IMR-90 (cell line): ENCODE measurements around the gene ZNHIT2. TPM values are rescaled to one million over a fixed set of nuclear protein-coding genes. Genes with fewer than 3 reads are reported as not detected.

ENCODE experiments used
- ATAC-seq: fragments of 200-7000 bp; cut with Tn5 transposase; 2 replicates; pipeline ENCODE4 v1.9.1; 2020; ENCODE audit warnings: low read depth, mild to moderate bottlenecking, moderate library complexity
- BruUV-seq: library from RNA; stranded (reverse); fragments of 400-500 nt; replicated peaks from 2 replicates; lab custom pipeline; 2021; lab: Mats Ljungman, UMichigan
- CTCF ChIA-PET: fragments of 300-600 bp; formaldehyde crosslinking; extraction: SDS; loops from one replicate; lab custom pipeline; 2021; ENCODE audit warnings: antibody characterized with exemption; lab: Yijun Ruan, JAX
- POLR2A ChIA-PET: fragments of 300-600 bp; sonication (Branson Sonifier 250); formaldehyde crosslinking; loops from one replicate; lab custom pipeline; 2022; ENCODE audit warnings: antibody characterized with exemption; ENCODE audit not compliant: unreplicated experiment; lab: Charles Lee
- DNase-seq: peaks from one replicate; pipeline ENCODE4 v3.0.0; 2013
- H2AFZ ChIP-seq: replicated peaks from 2 replicates; pipeline ENCODE3; 2013; ENCODE audit warnings: low read length, mild to moderate bottlenecking; ENCODE audit not compliant: poor library complexity
- H2AK5ac ChIP-seq: 2 replicates; pipeline ENCODE4 v1.6.1; 2013; ENCODE audit warnings: low read depth, low read length, inconsistent platforms
- H2AK9ac ChIP-seq: replicated peaks from 2 replicates; pipeline ENCODE3; 2013; ENCODE audit warnings: mild to moderate bottlenecking, low read depth, low read length, moderate library complexity; ENCODE audit not compliant: poor library complexity
- H2BK120ac ChIP-seq: 2 replicates; pipeline ENCODE4 v1.6.1; 2013; ENCODE audit warnings: low read depth, low read length, inconsistent platforms
- H2BK15ac ChIP-seq: 3 replicates; pipeline ENCODE4 v1.6.1; 2013; ENCODE audit warnings: low read depth, low read length, inconsistent platforms
- H2BK20ac ChIP-seq: 2 replicates; pipeline ENCODE4 v1.6.1; 2013; ENCODE audit warnings: low read depth, mild to moderate bottlenecking, inconsistent platforms, low read length, moderate library complexity
- H2BK5ac ChIP-seq: 2 replicates; pipeline ENCODE4 v1.6.1; 2013; ENCODE audit warnings: mild to moderate bottlenecking, low read depth, low read length, inconsistent platforms; ENCODE audit not compliant: poor library complexity, severe bottlenecking
- H3K14ac ChIP-seq: replicated peaks from 2 replicates; pipeline ENCODE4 v1.6.1; 2013; ENCODE audit warnings: low read depth, low read length, inconsistent platforms
- H3K18ac ChIP-seq: 2 replicates; pipeline ENCODE4 v1.6.1; 2013; ENCODE audit warnings: low read depth, low read length, control low read depth
- H3K23ac ChIP-seq: 2 replicates; pipeline ENCODE4 v1.6.1; 2013; ENCODE audit warnings: low read depth, low read length, inconsistent platforms
- H3K27ac ChIP-seq: 2 replicates; pipeline ENCODE4 v1.5.1; 2013; ENCODE audit warnings: mild to moderate bottlenecking, control low read depth, low read length; ENCODE audit not compliant: insufficient read depth
- H3K27me3 ChIP-seq: 2 replicates; pipeline ENCODE4 v1.6.1; 2013; ENCODE audit warnings: low read length; ENCODE audit not compliant: control insufficient read depth, insufficient read depth
- H3K36me3 ChIP-seq: 2 replicates; pipeline ENCODE4 v1.6.1; 2013; ENCODE audit warnings: low read length, mixed read lengths; ENCODE audit not compliant: control insufficient read depth, insufficient read depth
- H3K4ac ChIP-seq: 2 replicates; pipeline ENCODE4 v1.6.1; 2013; ENCODE audit warnings: low read depth, low read length, inconsistent platforms
- H3K4me1 ChIP-seq: 2 replicates; pipeline ENCODE4 v1.6.1; 2013; ENCODE audit warnings: low read length, mixed read lengths; ENCODE audit not compliant: control insufficient read depth, insufficient read depth
- H3K4me2 ChIP-seq: 2 replicates; pipeline ENCODE4 v1.6.1; 2013; ENCODE audit warnings: low read depth, mild to moderate bottlenecking, control low read depth, low read length, moderate library complexity
- H3K4me3 ChIP-seq: 2 replicates; pipeline ENCODE4 v1.5.1; 2013; ENCODE audit warnings: low read depth, mild to moderate bottlenecking, control low read depth, low read length, moderate library complexity; ENCODE audit not compliant: insufficient read depth
- H3K56ac ChIP-seq: 2 replicates; pipeline ENCODE4 v1.6.1; 2013; ENCODE audit warnings: low read length, inconsistent platforms; ENCODE audit not compliant: insufficient read depth; ENCODE audit errors: extremely low read depth
- H3K79me1 ChIP-seq, 2 experiments: 2 replicates each; pipeline ENCODE4 v1.6.1; 2013; ENCODE audit warnings: low read length in 2 of 2, inconsistent platforms in 1 of 2, low read depth in 1 of 2
- H3K9ac ChIP-seq: 2 replicates; pipeline ENCODE4 v1.6.1; 2013; ENCODE audit warnings: low read depth, low read length, control low read depth
- H3K9me1 ChIP-seq: 2 replicates; pipeline ENCODE4 v1.6.1; 2013; ENCODE audit warnings: low read length, inconsistent platforms; ENCODE audit not compliant: insufficient read depth
- H3K9me3 ChIP-seq: 2 replicates; pipeline ENCODE4 v1.6.1; 2013; ENCODE audit warnings: low read length; ENCODE audit not compliant: control insufficient read depth, insufficient read depth
- H4K20me1 ChIP-seq: 2 replicates; pipeline ENCODE4 v1.6.1; 2013; ENCODE audit warnings: low read length, inconsistent platforms; ENCODE audit not compliant: insufficient read depth
- H4K5ac ChIP-seq: 2 replicates; pipeline ENCODE4 v1.6.1; 2013; ENCODE audit warnings: mild to moderate bottlenecking, low read depth, low read length, control low read depth
- H4K8ac ChIP-seq, 2 experiments: 2 replicates each; pipeline ENCODE4 v1.6.1; 2013; ENCODE audit warnings: low read depth in 2 of 2, low read length in 2 of 2, control low read depth in 1 of 2, inconsistent platforms in 1 of 2
- H4K91ac ChIP-seq: 2 replicates; pipeline ENCODE4 v1.6.1; 2013; ENCODE audit warnings: low read depth, low read length, inconsistent platforms; ENCODE audit not compliant: insufficient read depth
- CTCF ChIP-seq: conservative IDR thresholded peaks from 2 replicates; pipeline ENCODE4 v1.5.1; 2012; ENCODE audit warnings: mild to moderate bottlenecking, low read depth, low read length, improper control_type of control experiment
- FOS ChIP-seq: fragments of 150-350 bp; IDR thresholded peaks from 2 replicates; pipeline ENCODE4 v1.6.1; 2016; ENCODE audit warnings: low read depth, low read length
- MAFK ChIP-seq: IDR thresholded peaks from 2 replicates; pipeline ENCODE4 v1.6.1; 2012; ENCODE audit warnings: low read depth, low read length, improper control_type of control experiment
- NFE2L2 ChIP-seq: fragments of 150-350 bp; IDR thresholded peaks from 2 replicates; pipeline ENCODE4 v1.6.1; 2016; ENCODE audit warnings: low read depth, mild to moderate bottlenecking, low read length
- POLR2A ChIP-seq: IDR thresholded peaks from 2 replicates; pipeline ENCODE4 v1.6.1; 2012; ENCODE audit warnings: mild to moderate bottlenecking, low read depth, low read length
- RFX5 ChIP-seq: IDR thresholded peaks from 2 replicates; pipeline ENCODE4 v1.8.0; 2012; ENCODE audit warnings: low read depth, mild to moderate bottlenecking, low read length, moderate library complexity
- USF2 ChIP-seq: fragments of 150-350 bp; IDR thresholded peaks from 2 replicates; pipeline ENCODE4 v1.6.1; 2017; ENCODE audit warnings: mild to moderate bottlenecking, antibody characterized with exemption, low read length, low read depth
- WGBS, 2 experiments: methylation state at CpG; one replicate each; pipeline versions ENCODE4 v1.1.5 to v1.1.7; 2013; ENCODE audit warnings: missing lambda C conversion rate in 2 of 2; ENCODE audit not compliant: insufficient read length in 1 of 2; ENCODE audit errors: extremely low coverage in 2 of 2; 5-methylcytosine and 5-hydroxymethylcytosine counted together
- dilution Hi-C: fragments of 300-500 bp; cut with HindIII; formaldehyde crosslinking; loops from one replicate; pipeline ENCODE4 v1.14.3; 2018; ENCODE audit warnings: low sequenced_read_pairs; ENCODE audit not compliant: unreplicated experiment
- in situ Hi-C: fragments of 300-500 bp; cut with MboI; formaldehyde crosslinking; loops from 3 replicates; pipeline ENCODE4 v1.14.3; 2019; ENCODE audit warnings: low sequenced_read_pairs, inconsistent platforms, mixed read lengths
- intact Hi-C: fragments of 100-400 bp; cut with micrococcal nuclease; formaldehyde crosslinking; loops from 2 replicates; pipeline ENCODE4 v1.10.0; 2022
- polyA plus RNA-seq, 3 experiments: library from polyadenylated mRNA; depleted of rRNA; stranded (reverse); fragments of >200 nt; gene quantifications; 2 replicates each; pipeline ENCODE4 v1.2.3, GENCODE V29; 2012; ENCODE audit warnings: low replicate concordance in 1 of 3
- total RNA-seq: library from RNA; depleted of rRNA; stranded (reverse); fragments of >200 nt; gene quantifications from 2 replicates; pipeline ENCODE4 v1.2.3, GENCODE V29; 2012

The ZNHIT2 gene
- total and polyA plus RNA-seq, 2 of the 4 experiments (the other 2 are of a cell fraction): 3.9 to 5.9 TPM

GRCh38 chr11:65152122-65152521 lies 34.6 kb upstream of the ZNHIT2 start:
- Histone ChIP-seq H4K5ac (no peak overlapping the region), H2AK5ac (no peak overlapping the region), H3K56ac (no peak overlapping the region), H3K9me1 (no peaks in the 10 kb centered on the region), H4K20me1 (no peaks in the 10 kb centered on the region), H3K23ac (no peak overlapping the region), H3K27ac (no peak overlapping the region), H3K36me3 (no peaks in the 10 kb centered on the region), H2BK5ac (no peak overlapping the region), H4K8ac (no peak overlapping the region), H3K27me3 (no peaks in the 10 kb centered on the region), H3K18ac (no peak overlapping the region), H3K9me3 (peaks cover 3% of the 10 kb centered on the region; the same call in 1 of the 2 replicates), H3K4me3 (no peak overlapping the region), H3K4me1 (peaks cover 2% of the 10 kb centered on the region), H3K4ac (no peak overlapping the region), H2BK20ac (no peak overlapping the region), H3K14ac (no peak overlapping the region), H3K79me1 (no peaks in the 10 kb centered on the region), H2AK9ac (no peak overlapping the region), H3K4me2 (no peak overlapping the region), H2BK120ac (no peak overlapping the region), H4K91ac (no peak overlapping the region), H2BK15ac (no peak overlapping the region), H3K9ac (no peak overlapping the region), H2AFZ (no peak overlapping the region)
- ATAC-seq (no peak), DNase-seq (no peak)
- POLR2A ChIA-PET: no interaction called here
- no TSS peak for BruUV-seq
- intact Hi-C loops: no loop called here
- in situ Hi-C loops: no loop called here
- 100% methylated on average over 1 of the region's 2 CpGs; no CpG with 5 or more reads in 1 of the 2 experiments for WGBS, 2 experiments
- dilution Hi-C loops: no loop called here
- no peak for TF ChIP-seq RFX5
- no peak for TF ChIP-seq CTCF
- no peak for TF ChIP-seq FOS
- no peak for TF ChIP-seq NFE2L2
- no peak for TF ChIP-seq MAFK
- TF ChIP-seq POLR2A: no peak
- no peak for TF ChIP-seq USF2
- CTCF ChIA-PET: interaction anchor here (0.7 kb wide), 1 partner anchor 13 kb away, joined by 3 read pairs; no protein-coding TSS in a partner anchor
